Epithelial cell of proximal tubule (primary cell): Measurements from ENCODE around the gene SLC4A1AP. TPM values are rescaled to one million over a fixed set of nuclear protein-coding genes. Genes with fewer than 3 reads are reported as not detected.

Experiments used
- DNase-seq: peaks from one replicate; pipeline ENCODE4 v3.0.0-alpha.2; 2011; ENCODE audit warnings: low read depth
- H3K4me3 ChIP-seq: 2 replicates; pipeline ENCODE4 v1.5.1; 2011; ENCODE audit warnings: low read depth, mild to moderate bottlenecking, low read length
- total RNA-seq: library from RNA; depleted of rRNA; stranded (reverse); fragments of >200 nt; gene quantifications from 2 replicates; pipeline ENCODE4 v1.2.3, GENCODE V29; 2015
- TF ChIP-seq, protein P1 (sequence below): conservative IDR thresholded peaks from 2 replicates; pipeline ENCODE4 v1.5.1; 2012; ENCODE audit warnings: low read depth, mild to moderate bottlenecking, low read length

SLC4A1AP gene
- total RNA-seq, 1 donor from 2014 or later, result 34.7 TPM

DNA sequence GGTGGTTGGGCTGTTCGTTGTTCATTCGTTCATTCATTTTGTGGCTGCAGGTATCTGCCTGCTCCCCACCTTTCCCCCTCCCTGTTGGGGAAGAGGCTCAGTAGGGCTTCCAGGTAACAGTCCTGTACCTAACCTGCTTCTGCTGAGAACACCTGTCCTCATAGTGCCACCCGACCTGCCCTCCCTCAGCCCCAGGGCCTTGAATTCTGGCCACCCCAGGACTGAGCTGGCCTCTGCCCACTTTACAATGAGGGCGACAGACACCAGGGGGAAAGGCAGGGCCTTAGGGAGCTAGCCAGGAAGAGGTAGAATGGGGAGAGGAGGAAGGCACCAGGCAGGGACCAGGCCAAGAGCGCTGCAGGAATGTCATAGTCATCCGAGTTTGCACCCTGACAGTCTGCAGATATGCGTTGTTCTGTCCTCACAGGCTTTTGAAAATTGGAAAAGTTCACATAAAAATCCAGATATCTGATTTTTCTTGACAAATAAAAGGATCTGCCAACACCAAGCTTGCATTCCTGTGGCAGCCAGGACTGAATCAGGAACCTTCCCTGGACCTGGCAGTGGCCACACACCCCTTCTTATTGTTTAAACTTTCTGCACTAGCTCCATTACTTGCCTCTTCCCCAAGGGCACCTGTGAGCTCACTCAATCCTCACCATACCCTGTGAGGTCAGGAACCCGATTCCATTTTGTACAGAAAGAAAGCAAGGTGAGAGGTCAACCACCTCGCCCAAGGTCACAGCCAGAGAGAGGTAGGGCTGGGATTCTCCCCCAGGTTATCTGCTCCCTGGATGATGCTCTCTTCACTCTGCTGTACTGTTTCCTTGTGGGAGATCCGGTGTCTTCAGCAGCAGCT lies 72.6 kb downstream of the SLC4A1AP start:
- DNase-seq, result no peak
- H3K4me3 ChIP-seq, result no peak overlapping the region
- TF ChIP-seq, protein P1, sequence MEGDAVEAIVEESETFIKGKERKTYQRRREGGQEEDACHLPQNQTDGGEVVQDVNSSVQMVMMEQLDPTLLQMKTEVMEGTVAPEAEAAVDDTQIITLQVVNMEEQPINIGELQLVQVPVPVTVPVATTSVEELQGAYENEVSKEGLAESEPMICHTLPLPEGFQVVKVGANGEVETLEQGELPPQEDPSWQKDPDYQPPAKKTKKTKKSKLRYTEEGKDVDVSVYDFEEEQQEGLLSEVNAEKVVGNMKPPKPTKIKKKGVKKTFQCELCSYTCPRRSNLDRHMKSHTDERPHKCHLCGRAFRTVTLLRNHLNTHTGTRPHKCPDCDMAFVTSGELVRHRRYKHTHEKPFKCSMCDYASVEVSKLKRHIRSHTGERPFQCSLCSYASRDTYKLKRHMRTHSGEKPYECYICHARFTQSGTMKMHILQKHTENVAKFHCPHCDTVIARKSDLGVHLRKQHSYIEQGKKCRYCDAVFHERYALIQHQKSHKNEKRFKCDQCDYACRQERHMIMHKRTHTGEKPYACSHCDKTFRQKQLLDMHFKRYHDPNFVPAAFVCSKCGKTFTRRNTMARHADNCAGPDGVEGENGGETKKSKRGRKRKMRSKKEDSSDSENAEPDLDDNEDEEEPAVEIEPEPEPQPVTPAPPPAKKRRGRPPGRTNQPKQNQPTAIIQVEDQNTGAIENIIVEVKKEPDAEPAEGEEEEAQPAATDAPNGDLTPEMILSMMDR, result no peak

DNA sequence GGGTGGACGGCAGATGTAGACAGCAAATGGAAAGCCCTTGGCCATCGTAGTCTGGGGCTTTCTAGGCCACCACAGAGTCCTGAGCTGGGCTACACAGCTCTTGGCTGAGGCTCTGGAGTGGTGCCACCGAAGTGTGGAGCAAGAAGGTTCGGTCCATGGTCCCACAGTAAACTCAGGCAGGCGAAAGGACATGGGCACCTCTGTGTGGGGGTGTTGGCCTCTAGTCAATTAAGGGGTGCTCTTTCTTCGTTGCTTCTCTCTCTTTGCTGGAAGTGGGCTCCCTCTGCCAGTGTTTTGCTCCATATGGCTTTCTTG lies 73.2 kb downstream of the SLC4A1AP start:
- TF ChIP-seq, protein P1, result no peak
- no peak overlapping the region for H3K4me3 ChIP-seq
- no peak for DNase-seq

DNA sequence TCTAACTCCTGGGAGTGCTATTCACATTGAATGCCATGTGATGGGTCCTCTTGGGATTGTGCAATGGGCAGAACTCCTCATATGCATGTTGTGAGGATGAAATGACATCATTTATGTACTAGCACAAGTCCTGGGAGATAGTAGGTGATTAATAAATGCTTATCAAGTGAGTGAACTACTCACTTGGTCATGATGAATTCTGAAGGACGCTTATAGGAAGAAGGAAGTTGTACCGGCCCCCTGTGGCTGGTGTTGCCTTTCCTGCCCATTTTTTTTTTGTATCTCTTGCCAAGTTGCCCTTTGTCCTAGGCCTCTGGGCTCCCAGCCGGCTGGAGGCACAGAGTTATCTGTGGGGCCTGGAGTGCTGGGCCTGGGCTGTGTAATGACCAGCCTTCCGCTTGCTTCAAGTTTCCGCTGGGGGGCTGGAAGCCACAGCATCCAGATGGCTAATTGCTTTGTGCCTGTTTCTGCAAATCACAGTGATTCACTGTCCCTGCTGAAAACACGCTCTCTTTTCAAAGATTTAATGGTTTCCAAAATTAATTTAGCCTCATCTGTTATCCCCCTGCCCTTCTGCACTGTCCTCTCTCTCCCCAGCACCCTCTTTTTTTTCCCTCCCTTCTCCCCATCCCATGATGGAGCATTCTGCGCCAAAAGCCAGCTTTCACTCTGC lies 74.1 kb downstream of the SLC4A1AP start:
- H3K4me3 ChIP-seq, result no peak overlapping the region
- DNase-seq, result peak; percentile 87
- TF ChIP-seq, protein P1, result no peak

DNA sequence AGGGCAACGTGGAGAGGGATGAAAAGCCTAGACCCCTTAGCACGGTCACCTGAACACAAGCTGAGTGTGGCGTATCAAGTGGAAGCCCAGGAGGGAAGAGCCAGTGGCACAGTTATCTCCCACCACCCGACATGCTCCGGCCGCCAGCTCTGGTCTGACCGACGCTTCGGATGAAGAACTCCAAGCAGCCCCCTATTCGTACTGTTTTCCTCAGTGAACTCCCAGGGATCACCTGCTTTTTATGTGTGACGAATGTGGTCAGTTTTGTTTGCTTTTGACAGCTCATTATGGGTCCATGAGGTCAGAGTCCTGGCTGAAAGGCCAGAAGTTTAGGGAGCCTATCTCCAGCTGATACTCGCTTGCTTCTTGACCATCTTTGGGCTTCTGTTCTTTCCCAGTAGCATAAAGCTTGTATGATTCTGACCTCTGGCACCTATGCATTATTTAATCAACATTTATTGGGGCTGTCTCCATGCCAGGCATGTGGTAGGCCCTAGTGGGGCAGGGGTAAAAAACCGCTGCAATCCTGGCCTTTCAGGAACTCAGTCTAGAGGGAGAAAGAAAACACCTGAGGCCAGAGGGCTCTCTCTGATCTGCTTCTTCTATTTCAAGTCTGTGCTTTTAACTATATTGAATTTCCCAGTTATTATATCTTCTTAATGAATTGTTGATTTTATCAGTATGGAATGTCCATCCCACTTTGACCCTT lies 74.8 kb downstream of the SLC4A1AP start:
- no peak overlapping the region for H3K4me3 ChIP-seq
- DNase-seq, result no peak
- TF ChIP-seq, protein P1, result no peak

DNA sequence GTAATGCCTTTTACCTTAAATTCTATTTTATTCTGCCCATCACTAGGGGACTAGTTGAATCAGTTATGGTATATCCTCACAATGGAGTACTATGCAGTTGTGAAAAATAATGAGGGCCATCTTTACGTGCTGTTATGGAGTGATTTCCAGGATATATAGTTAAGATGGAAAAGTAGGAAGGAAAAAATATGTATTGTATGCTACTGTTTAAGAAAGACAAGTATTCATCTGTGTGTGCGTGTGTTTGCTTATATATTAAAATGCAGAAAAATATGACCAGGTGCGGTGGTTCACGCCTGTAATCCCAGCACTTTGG lies 75.3 kb downstream of the SLC4A1AP start:
- TF ChIP-seq, protein P1, result no peak
- H3K4me3 ChIP-seq, result no peak overlapping the region
- DNase-seq, result no peak

DNA sequence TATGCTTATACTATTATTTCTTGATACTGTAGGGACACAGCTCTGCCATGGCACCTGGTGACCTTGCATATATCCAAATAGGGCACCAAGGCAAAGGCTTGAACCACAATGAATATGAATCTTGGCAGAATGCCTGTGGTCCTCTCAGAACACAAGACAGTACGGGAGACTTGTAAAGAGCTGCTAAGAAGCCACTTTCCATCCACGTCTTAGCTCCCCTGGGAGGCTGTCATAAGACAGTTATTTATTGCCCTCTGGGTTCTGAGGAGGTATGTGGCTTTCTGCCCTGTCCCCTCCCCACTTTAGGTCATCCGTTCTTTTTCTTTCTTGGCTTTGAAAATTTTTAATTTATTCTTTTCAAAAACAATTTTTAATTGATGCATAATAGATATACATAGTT lies 78.0 kb downstream of the SLC4A1AP start:
- no peak for DNase-seq
- no peak overlapping the region for H3K4me3 ChIP-seq
- TF ChIP-seq, protein P1, result no peak
